ENCODE data around the gene C5orf15. TPM values are rescaled to one million over a fixed set of nuclear protein-coding genes. Genes with fewer than 3 reads are reported as not detected.

The C5orf15 gene
- polyA plus RNA-seq, 1 of the 3 experiments (the other 2 are of a cell fraction), result 81.0 TPM

DNA sequence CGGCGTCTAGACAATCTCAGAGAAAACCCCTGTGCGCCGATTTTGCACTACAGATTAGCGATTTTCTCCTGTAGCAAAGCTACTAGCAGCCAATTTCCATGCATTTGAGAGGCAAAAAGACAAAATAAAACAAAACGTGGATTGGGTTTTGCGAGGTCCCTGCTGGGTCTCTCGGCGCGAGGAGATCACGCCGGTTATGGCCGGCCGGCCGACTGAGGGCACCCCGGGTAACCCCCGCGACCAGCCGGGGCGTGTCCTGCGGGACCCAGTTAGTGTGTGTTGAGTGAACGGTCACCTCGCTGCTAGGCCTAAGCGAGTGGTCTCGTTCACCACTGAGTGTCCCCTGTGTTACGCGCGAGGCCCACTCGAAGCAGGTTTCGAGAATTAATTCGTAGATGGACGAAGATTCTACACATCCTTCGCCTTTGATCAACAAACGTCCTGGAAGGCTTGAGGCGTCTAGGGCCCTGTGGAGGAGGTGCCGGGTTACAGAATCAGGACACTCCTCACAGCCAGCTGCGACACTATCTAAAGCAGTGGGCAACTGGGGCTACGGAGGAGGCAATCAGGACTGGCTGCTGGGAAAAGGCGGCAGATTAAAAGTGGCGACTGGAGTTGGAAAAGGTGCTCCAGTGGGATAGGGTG is 37.1 kb upstream of the C5orf15 start:
- 35% methylated on average over 39 of the region's 40 CpGs for WGBS (ENCODE audit: low lambda C conversion rate)
- H3K9me2 ChIP-seq, result no peaks in the 10 kb centered on the region
- peak overlapping the region; percentile 83 for H2AFZ ChIP-seq (ENCODE audit: low read depth)
- peak overlapping the region; percentile 75 to 83 for H3K4me3 ChIP-seq (ENCODE audit: low read depth in 2 of 2, low read length in 1 of 2)
- ChIA-PET CTCF (interaction anchor here (0.8 to 6.7 kb wide), 2 partner anchors 21 to 34 kb away, joined by 3 to 32 read pairs; no protein-coding TSS in a partner anchor), POLR2A (interaction anchor here (0.6 to 1.9 kb wide), 4 partner anchors 14 to 102 kb away, joined by 3 to 8 read pairs (median 4); no protein-coding TSS in a partner anchor)
- peaks cover 9% of the 10 kb centered on the region for H3F3A ChIP-seq (replicated peaks; ENCODE audit: insufficient read depth)
- H3K9me3 ChIP-seq, result no peaks in the 10 kb centered on the region
- no peaks in the 10 kb centered on the region for H3K27me3 ChIP-seq (ENCODE audit: insufficient read depth)
- H3K4me2 ChIP-seq, result peak overlapping the region; percentile 98
- H3K9ac ChIP-seq, result peak overlapping the region; percentile 97
- peaks cover 16 to 33% of the 10 kb centered on the region in 2 experiments; a peak in 2 of 4 replicates for H3K4me1 ChIP-seq (ENCODE audit: control insufficient read depth in 1 of 2, insufficient read depth in 2 of 2, low read depth in 1 of 2, low read length in 1 of 2)
- H3K79me2 ChIP-seq (ENCODE audit: insufficient read depth), result peaks cover 52% of the 10 kb centered on the region
- peak; percentile 74 for DNase-seq
- H3K36me3 ChIP-seq (replicated peaks in 1 of 2; ENCODE audit: control insufficient read depth in 1 of 2, insufficient read depth in 2 of 2, low read length in 1 of 2), result peaks cover 4 to 10% of the 10 kb centered on the region in 2 experiments
- H4K20me1 ChIP-seq (ENCODE audit: insufficient read depth), result peaks cover 33% of the 10 kb centered on the region
- H3K27ac ChIP-seq (ENCODE audit: low read depth in 2 of 2, low read length in 1 of 2), result peak overlapping the region; percentile 92 to 95
- TF ChIP-seq TCF12 (IDR thresholded peaks at IDR 0.05), result no peak
- TF ChIP-seq, protein P1, sequence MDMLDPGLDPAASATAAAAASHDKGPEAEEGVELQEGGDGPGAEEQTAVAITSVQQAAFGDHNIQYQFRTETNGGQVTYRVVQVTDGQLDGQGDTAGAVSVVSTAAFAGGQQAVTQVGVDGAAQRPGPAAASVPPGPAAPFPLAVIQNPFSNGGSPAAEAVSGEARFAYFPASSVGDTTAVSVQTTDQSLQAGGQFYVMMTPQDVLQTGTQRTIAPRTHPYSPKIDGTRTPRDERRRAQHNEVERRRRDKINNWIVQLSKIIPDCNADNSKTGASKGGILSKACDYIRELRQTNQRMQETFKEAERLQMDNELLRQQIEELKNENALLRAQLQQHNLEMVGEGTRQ (IDR thresholded peaks at IDR 0.05; ENCODE audit: borderline replicate concordance, low read depth, low read length), result no peak
- TF ChIP-seq YY1 (IDR thresholded peaks at IDR 0.05; ENCODE audit: low read depth), result 0 out of 2 replicates have a peak, but pooled peaks have one; percentile 0

DNA sequence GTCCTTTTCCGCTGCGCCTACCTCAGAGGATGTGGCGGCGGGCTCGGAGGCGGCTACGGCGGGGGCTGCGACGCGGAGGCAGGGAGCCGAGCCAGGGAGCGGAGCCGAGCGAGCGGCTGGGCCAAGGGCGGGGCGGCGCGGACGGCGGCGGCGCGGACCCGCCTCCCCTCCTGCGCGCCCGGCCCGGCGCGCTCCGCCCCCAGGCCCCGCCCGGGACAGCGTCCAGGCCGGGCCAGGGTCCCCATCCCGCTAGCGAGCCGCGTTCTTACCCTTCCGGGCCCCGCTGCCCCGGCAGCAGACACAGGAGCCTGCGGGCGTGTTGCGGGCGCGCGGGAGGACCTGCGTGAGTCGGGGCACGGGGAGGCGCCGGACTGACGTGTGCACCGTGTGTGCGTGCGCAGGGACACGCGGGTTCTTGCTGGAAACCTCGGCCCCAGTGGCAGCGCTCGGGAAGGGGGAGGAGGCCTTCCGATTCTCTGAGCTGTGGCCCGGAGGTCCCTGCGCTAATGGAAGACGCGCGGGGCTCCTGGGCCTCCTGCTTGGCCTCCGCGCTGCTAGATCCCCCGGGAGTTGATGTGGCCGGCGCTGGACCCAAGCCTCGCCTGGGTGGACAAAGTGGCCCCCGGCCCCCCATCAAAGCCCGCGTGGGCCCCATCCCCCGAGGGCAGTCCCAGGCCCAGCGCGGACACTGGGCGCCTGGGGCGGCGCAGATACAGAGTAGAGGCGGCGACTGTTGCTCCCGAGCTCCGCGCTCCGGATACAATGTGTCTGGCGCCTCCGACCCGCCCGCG is 36.4 kb upstream of the C5orf15 start, which contains the start of gene VDAC1:
Gene VDAC1 (minus strand): TSS at position 350 of the 791 bp plus-strand sequence. CDS start 11,963 bp downstream, outside the sequence.
- no peaks in the 10 kb centered on the region for H3K27me3 ChIP-seq (ENCODE audit: insufficient read depth)
- H3K79me2 ChIP-seq (ENCODE audit: insufficient read depth), result peaks cover 59% of the 10 kb centered on the region
- WGBS (ENCODE audit: low lambda C conversion rate), result 0% methylated on average over 9 of the region's 96 CpGs
- TF ChIP-seq POLR2AphosphoS5 (IDR thresholded peaks at IDR 0.05; ENCODE audit: low read depth, low read length) (peak; percentile 79), FOSL2 (IDR thresholded peaks at IDR 0.05; ENCODE audit: borderline replicate concordance, low read depth) (no peak), YY1 (IDR thresholded peaks at IDR 0.05; ENCODE audit: low read depth) (peak; percentile 55), GABPA (IDR thresholded peaks at IDR 0.05; ENCODE audit: low read depth) (peak; percentile 38; the same call in 1 of the 2 replicates), CHD2 (IDR thresholded peaks at IDR 0.05; ENCODE audit: low read length, partially characterized antibody) (no peak), NRF1 (IDR thresholded peaks at IDR 0.05; ENCODE audit: low read depth, low read length) (peak; percentile 50), TAF1 (IDR thresholded peaks at IDR 0.05; ENCODE audit: borderline replicate concordance, low read depth, low read length) (peak; percentile 14; the same call in 1 of the 2 replicates), SMC3 (IDR thresholded peaks at IDR 0.05; ENCODE audit: low read depth, low read length) (no peak), MXI1 (IDR thresholded peaks at IDR 0.05; ENCODE audit: low read depth, low read length) (peak; percentile 29; the same call in 1 of the 2 replicates), GATA2 (CRISPR knock-in tag; IDR thresholded peaks at IDR 0.05) (no peak)
- TF ChIP-seq, protein P2, sequence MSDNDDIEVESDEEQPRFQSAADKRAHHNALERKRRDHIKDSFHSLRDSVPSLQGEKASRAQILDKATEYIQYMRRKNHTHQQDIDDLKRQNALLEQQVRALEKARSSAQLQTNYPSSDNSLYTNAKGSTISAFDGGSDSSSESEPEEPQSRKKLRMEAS (IDR thresholded peaks at IDR 0.05; ENCODE audit: low read depth), result peak; percentile 89
- TF ChIP-seq, protein P3, sequence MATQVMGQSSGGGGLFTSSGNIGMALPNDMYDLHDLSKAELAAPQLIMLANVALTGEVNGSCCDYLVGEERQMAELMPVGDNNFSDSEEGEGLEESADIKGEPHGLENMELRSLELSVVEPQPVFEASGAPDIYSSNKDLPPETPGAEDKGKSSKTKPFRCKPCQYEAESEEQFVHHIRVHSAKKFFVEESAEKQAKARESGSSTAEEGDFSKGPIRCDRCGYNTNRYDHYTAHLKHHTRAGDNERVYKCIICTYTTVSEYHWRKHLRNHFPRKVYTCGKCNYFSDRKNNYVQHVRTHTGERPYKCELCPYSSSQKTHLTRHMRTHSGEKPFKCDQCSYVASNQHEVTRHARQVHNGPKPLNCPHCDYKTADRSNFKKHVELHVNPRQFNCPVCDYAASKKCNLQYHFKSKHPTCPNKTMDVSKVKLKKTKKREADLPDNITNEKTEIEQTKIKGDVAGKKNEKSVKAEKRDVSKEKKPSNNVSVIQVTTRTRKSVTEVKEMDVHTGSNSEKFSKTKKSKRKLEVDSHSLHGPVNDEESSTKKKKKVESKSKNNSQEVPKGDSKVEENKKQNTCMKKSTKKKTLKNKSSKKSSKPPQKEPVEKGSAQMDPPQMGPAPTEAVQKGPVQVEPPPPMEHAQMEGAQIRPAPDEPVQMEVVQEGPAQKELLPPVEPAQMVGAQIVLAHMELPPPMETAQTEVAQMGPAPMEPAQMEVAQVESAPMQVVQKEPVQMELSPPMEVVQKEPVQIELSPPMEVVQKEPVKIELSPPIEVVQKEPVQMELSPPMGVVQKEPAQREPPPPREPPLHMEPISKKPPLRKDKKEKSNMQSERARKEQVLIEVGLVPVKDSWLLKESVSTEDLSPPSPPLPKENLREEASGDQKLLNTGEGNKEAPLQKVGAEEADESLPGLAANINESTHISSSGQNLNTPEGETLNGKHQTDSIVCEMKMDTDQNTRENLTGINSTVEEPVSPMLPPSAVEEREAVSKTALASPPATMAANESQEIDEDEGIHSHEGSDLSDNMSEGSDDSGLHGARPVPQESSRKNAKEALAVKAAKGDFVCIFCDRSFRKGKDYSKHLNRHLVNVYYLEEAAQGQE (IDR thresholded peaks at IDR 0.05; ENCODE audit: low read depth, low read length), result 0 out of 2 replicates have a peak, but pooled peaks have one; percentile 2
- TF ChIP-seq, protein P4, sequence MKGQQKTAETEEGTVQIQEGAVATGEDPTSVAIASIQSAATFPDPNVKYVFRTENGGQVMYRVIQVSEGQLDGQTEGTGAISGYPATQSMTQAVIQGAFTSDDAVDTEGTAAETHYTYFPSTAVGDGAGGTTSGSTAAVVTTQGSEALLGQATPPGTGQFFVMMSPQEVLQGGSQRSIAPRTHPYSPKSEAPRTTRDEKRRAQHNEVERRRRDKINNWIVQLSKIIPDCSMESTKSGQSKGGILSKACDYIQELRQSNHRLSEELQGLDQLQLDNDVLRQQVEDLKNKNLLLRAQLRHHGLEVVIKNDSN (IDR thresholded peaks at IDR 0.05; ENCODE audit: borderline replicate concordance, low read depth), result 0 out of 2 replicates have a peak, but pooled peaks have one; percentile 24
- H3K27ac ChIP-seq (ENCODE audit: low read depth in 2 of 2, low read length in 1 of 2), result peak within 1 kb of the TSS; percentile 92 to 95
- POLR2A ChIA-PET, result interaction anchor here (0.6 to 1.9 kb wide), 5 partner anchors 13 to 703 kb away, joined by 3 to 8 read pairs (median 3); no protein-coding TSS in a partner anchor
- H3K36me3 ChIP-seq (replicated peaks in 1 of 2; ENCODE audit: control insufficient read depth in 1 of 2, insufficient read depth in 2 of 2, low read length in 1 of 2), result peaks cover 4 to 14% of the 10 kb centered on the region in 2 experiments
- CTCF ChIA-PET, result interaction anchor here (0.8 to 6.7 kb wide), 2 partner anchors 21 to 35 kb away, joined by 3 to 32 read pairs; no protein-coding TSS in a partner anchor
- H3F3A ChIP-seq (replicated peaks; ENCODE audit: insufficient read depth), result peaks cover 9% of the 10 kb centered on the region
- peak within 1 kb of the TSS; percentile 83 for H2AFZ ChIP-seq (ENCODE audit: low read depth)
- peak within 1 kb of the TSS; percentile 75 to 83 for H3K4me3 ChIP-seq (ENCODE audit: low read depth in 2 of 2, low read length in 1 of 2)
- DNase-seq, result peak; percentile 98
- no peaks in the 10 kb centered on the region for H3K9me3 ChIP-seq
- H3K4me2 ChIP-seq, result peak within 1 kb of the TSS; percentile 98
- H4K20me1 ChIP-seq (ENCODE audit: insufficient read depth), result peaks cover 40% of the 10 kb centered on the region
- no peaks in the 10 kb centered on the region for H3K9me2 ChIP-seq
- H3K9ac ChIP-seq, result peak within 1 kb of the TSS; percentile 97
- H3K4me1 ChIP-seq (ENCODE audit: control insufficient read depth in 1 of 2, insufficient read depth in 2 of 2, low read depth in 1 of 2, low read length in 1 of 2), result peaks cover 16 to 36% of the 10 kb centered on the region in 2 experiments; a peak in 2 of 4 replicates

All from SK-N-SH (cell line).